GM11168 (cell line): ENCODE data around the gene GUCY2D.

Source experiments
- in situ Hi-C: fragments of 300-500 bp; cut with MboI; formaldehyde crosslinking; loops from one replicate; pipeline ENCODE4 v1.12.0; 2022; ENCODE audit warnings: low sequenced_read_pairs; ENCODE audit not compliant: unreplicated experiment

The GUCY2D gene

DNA sequence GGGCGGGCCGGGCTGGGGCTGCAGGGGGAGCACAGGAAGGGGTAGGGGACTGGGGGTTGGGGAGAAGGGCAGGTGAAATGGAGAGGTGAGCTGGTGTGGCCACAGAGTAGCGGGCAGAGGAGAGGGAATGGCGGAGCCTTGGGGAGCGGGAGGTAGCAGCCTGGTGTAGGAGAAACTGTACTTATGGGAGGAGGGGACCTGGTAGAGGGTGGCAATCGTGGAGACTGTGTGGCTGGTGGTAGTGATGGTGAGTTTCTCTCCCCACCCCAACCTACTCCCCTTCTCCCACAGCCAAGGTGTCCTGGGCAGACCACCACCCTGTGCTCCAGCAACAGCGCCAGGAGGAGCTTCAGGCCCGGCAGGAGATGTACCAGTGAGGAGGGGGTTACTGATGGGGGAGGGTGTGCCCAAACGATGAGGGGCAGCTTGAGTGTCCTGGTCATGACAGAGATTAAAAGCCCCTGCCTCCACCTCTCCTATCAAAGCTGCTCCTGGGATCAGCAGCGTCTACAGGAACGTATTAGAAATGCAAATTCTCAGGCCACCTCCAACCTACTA lies 37.3 kb downstream of the GUCY2D start:
- in situ Hi-C loops = loop anchor here (10.0 kb wide), 1 partner anchor 125 kb away; the partner anchor contains the start of gene RNF227

DNA sequence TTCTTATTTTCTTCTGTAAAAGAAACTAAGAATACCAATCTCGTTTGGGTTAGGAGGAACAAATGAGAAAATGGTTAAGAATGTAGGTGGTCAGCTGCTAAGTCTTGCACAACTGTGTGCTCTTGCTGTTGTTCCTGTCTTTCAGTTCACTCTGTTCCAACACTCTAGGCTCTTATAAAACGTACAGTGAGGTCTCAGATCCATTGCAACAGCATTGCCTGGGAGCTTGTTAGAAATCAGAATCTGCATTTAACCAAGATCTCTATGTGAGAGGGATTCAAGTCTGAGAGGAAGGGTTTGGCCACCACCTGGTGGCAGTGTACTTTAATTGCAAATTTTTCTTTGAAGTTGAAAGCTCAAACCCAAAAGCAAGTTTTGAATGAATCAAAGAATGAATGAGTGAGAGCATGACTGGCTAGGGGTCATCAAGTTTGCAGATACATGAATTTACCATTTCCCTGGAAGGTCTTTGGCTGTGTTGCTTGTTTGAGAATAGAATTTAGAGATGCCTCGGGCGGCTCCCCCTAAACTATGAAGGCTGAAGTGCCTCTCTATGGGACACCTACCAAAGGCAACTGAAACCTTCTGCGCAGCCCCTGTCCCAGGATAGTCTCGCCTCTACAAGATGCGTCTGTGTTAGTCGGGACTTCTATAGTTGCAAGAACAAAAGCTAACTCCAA lies 39.0 kb downstream of the GUCY2D start:
- in situ Hi-C loops = loop anchor here (10.0 kb wide), 1 partner anchor 127 kb away; the partner anchor contains the start of gene RNF227

DNA sequence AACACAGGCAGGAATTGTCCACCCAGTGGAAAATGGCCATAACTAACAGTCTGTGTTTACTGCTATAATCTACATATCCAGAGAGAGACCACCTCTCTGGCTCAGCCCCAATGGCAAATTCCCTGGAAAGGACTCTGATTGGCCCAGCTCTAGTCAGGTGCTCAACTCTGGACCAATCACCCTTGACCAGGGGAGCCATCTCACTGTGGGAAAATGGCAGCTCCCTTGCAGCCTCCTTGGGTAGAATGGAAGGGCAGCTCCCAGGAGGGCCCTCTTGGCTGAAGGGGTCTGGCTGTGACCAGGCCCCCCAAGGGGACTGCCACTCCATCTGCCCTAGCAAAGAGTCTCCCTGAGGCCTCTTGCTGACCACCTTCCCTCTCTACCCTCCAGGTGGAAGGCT lies 39.6 kb downstream of the GUCY2D start:
- in situ Hi-C loops = loop anchor here (10.0 kb wide), 1 partner anchor 127 kb away; the partner anchor contains the start of gene RNF227

DNA sequence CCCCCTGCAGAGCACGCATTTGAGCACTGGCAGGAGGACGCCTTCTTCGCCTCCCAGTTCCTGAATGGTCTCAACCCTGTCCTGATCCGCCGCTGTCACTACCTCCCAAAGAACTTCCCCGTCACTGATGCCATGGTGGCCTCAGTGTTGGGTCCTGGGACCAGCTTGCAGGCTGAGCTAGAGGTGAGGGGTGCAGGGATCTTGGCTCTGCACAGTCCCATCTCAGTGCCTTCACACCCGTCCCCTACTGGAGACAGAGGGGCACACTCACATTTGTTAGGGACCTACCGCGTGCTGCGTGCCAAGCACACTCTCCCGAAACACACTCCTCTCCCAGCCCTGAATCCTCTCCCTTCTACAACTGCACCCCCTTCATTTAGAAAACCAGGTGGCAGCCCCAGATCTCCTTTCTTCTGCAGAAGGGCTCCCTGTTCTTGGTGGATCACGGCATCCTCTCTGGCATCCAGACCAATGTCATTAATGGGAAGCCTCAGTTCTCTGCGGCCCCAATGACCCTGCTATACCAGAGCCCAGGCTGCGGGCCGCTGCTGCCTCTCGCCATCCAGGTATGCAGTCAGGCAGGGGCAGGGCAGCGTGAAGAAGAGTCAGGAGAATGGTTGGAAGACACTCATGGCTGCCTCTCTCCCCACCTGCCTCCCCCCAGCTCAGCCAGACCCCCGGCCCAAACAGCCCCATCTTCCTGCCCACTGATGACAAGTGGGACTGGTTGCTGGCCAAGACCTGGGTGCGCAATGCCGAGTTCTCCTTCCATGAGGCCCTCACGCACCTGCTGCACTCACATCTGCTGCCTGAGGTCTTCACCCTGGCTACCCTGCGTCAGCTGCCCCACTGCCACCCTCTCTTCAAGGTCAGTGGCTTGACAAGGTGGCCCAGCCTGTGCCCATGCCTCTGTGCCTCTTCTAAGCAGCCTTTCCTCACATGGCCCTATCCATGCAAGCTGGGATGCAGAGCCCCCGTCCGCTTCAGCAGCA lies 42.7 kb downstream of the GUCY2D start:
- in situ Hi-C loops = loop anchor here (10.0 kb wide), 1 partner anchor 130 kb away; the partner anchor contains the start of gene RNF227

DNA sequence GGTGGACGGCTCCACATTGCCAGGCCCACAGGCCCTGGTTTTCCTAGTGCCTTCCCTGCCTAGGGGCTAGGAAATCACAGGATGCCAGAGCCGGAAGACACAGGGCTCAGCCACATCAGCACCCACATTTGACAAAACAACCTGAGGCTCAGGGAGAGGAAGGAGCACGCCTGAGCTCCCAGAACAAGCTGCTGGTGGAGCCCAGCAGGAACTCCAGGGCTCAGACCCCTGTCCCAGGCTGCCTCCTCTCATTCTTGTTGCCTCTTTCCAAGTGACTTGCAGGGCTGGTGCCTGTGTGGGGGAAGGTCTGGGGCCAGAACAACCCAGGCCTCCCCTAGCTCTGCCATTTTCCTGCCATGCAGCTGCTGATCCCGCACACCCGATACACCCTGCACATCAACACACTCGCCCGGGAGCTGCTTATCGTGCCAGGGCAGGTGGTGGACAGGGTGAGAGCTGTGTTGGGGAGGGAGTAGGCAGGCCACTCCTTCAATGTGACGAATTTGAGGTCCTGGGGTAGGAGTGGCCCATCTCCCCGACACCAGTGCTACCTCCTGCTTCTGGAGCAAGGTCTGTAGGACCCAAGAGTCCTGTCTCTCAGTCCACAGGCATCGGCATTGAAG lies 44.0 kb downstream of the GUCY2D start:
- in situ Hi-C loops = loop anchor here (10.0 kb wide), 1 partner anchor 132 kb away; the partner anchor contains the start of gene RNF227

DNA sequence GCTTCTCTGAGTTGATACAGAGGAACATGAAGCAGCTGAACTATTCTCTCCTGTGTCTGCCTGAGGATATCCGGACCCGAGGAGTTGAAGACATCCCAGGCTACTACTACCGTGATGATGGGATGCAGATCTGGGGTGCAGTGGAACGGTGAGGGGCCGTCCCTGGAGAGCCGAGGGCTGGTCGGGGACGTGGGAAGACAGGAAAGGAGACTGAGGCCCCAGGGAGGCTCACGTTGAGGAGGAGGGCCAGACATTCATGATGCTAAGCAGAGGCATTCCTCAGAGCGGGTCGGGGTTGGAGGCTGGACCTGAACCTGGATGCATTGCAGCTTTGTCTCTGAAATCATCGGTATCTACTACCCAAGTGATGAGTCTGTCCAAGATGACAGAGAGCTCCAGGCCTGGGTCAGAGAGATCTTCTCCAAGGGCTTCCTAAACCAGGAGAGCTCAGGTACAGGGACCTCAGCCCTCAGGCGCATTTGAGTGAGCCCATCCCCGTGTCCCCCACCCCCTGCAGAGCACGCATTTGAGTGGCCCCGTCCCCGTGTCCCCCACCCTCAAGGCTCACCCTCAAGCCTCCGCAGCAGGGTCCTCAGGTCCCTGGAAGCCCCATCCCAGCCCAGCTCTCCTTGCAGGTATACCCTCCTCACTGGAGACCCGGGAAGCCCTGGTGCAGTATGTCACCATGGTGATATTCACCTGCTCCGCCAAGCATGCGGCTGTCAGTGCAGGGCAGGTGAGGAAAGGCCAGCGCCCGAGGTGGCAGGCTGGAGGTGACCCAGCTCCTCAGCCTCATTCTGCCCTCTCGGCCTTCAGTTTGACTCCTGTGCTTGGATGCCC lies 44.7 kb downstream of the GUCY2D start:
- in situ Hi-C loops = loop anchor here (10.0 kb wide), 1 partner anchor 132 kb away; the partner anchor contains the start of gene RNF227

DNA sequence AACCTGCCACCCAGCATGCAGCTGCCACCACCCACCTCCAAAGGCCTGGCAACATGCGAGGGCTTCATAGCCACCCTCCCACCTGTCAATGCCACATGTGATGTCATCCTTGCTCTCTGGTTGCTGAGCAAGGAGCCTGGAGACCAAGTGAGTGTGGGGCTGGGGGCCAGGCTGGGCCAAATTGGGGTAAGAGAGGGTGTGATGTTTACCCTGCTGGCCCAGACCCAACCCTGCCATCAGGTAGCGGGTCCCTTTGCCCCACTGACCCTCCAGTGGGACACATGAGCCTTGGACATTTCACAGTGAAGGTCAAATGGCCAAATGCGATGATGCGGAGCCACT lies 45.3 kb downstream of the GUCY2D start:
- in situ Hi-C loops = loop anchor here (10.0 kb wide), 1 partner anchor 133 kb away; the partner anchor contains the start of gene RNF227

DNA sequence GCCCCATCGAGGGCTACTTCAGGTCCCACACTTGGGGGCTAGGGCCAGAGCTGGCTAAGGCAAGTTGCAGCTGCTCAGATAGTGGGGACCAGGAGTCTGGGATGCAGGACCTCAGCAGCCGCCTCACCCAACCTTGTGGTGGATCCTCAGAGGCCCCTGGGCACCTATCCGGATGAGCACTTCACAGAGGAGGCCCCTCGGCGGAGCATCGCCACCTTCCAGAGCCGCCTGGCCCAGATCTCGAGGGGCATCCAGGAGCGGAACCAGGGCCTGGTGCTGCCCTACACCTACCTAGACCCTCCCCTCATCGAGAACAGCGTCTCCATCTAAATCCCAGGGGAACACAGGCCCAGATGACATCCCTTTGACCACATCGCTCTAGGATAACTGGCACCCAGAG lies 45.8 kb downstream of the GUCY2D start:
- in situ Hi-C loops = loop anchor here (10.0 kb wide), 1 partner anchor 133 kb away; the partner anchor contains the start of gene RNF227

DNA sequence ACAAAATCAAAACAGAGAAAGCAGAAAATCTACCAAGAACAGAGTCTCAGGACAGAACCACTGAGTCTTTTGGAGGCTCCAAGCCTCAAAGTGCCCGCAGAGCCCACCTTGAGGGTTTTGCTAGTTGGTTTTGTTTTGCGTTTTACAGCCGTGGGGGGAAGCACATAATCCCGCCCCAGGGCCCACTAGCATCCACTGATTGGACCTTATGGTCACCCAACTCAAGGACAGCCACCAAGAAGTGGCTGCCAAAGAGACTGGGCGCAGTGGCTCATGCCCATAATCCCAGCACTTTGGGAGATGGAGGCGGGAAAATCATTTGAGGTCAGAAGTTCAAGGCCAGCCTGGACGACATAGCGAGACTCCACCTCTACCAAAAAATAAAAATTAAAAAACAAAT lies 46.3 kb downstream of the GUCY2D start:
- in situ Hi-C loops = loop anchor here (10.0 kb wide), 1 partner anchor 134 kb away; the partner anchor contains the start of gene RNF227

DNA sequence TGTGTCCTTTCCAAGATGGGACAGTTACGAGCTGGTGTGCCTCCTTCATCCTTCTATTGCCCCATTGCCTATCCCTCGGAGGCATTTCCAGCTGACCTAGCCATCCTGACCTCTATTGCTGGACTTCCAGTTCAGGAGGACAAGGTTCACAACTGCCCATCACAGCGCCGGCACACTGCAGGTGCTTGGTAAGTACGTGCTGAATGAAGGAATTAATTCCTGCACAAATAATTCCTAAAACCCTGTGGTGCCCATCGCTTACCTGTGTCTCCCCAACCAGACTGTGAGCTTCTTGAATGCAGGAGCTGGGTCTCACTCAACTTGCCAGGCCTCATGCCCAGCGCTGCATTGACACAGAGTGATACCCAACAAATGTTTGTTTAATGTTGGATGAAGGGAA lies 49.4 kb downstream of the GUCY2D start:
- in situ Hi-C loops = no loop called here

DNA sequence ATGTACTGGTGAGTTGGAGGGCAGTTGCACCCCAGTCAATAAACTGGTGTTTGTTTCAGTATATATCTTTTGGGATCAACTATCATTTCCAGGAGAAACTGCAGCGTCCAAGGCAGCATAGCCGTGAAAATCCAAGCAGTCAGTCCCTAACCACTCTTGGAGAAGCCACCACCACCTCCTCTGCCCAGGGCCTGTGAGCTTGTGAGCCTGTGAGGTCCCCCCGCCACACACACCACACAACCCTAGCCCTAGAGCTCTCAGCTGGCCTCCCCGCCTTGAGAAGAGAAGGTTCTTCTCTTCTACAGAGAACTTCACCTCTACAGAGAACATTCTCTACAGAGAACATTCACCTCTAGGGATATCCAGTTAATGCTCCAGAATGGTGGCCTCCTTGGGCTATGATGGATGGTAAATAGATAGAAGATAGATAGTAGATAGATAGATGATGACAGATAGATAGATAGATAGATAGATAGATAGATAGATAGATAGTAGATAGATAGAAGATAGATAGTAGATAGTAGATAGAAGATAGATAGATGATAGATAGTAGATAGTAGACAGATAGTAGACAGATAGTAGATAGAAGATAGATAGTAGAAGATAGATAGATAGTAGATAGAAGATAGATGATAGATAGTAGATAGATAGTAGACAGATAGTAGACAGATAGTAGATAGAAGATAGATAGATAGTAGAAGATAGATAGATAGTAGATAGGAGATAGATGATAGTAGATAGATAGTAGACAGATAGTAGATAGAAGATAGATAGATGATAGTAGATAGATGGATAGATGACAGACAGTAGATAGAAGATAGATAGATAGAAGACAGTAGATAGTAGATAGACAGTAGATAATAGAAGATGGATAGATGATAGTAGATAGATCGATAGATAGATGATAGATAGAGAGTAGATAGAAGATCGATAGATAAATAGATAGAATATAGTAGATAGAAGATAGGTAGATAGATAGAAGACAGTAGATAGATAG lies 50.1 kb downstream of the GUCY2D start:
- in situ Hi-C loops = no loop called here

DNA sequence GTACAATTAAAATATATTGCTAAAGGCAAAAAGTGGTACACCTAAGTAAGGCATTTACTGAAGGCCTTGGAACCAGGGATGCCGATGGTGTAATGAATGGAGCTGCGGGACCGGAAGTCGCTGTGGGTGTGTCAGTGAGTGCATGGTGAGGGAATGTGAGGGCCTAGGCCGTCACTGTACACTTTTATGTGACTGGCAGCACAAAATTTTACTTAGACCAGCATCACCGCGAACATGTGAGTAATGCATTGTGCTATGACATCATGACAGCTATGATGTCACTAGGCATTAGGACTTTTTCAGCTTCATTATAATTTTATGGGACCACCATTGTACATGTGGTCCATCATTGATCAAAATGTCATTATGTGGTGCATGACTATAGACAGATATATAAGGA lies 51.2 kb downstream of the GUCY2D start:
- in situ Hi-C loops = no loop called here

DNA sequence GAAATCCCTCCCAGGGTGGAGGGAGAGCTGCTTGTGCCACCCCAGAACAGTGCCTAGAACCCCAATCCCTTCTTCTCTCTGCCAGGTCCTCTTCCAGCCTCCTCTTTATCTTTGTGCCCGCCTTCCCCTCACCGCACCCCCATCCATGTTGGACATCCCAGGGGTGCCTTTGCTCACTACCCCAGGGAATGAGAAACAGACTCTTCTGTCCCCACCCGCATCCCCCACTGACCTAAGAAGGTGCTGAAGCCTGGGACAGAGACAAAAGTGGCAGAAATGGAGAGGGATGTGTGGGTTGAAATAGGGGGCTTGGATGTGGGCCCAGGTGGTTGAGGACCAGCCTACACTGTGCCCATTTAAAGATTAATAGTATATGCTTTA lies 53.4 kb downstream of the GUCY2D start:
- in situ Hi-C loops = no loop called here

DNA sequence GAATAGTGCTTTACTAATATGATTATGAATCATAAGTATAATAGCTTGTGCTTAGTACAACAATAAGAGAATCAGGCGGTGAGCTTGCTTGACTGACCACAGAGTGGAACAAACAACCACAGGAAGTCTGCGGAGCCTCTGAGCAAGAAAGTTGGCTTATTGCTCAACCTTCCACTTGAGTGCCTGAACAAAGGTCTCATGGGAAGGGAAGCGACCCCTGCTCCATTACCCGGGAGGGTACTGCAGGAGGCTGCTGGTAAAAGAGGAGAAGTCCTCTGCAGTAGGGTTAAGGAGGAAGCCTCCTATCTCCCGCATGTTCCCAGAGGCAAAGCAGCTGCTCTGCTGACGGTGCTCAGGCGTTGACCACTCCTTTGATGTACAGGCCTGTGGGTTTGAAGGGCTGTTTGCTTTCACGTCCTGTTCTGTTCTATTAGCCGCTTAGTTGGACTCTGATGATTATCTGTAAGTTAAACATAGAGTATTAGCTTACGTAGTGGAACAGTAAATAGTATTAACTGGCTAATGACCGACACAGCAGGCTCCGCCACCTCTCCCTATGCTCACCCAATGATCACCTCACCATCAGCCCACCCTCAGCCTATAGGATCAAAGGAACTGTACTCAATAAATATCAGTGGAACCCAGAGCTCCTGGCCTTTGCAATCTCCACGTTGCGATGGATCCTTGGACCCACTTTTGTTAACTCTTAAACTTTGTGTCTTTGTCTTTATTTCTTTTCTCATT lies 54.0 kb downstream of the GUCY2D start:
- in situ Hi-C loops = no loop called here

DNA sequence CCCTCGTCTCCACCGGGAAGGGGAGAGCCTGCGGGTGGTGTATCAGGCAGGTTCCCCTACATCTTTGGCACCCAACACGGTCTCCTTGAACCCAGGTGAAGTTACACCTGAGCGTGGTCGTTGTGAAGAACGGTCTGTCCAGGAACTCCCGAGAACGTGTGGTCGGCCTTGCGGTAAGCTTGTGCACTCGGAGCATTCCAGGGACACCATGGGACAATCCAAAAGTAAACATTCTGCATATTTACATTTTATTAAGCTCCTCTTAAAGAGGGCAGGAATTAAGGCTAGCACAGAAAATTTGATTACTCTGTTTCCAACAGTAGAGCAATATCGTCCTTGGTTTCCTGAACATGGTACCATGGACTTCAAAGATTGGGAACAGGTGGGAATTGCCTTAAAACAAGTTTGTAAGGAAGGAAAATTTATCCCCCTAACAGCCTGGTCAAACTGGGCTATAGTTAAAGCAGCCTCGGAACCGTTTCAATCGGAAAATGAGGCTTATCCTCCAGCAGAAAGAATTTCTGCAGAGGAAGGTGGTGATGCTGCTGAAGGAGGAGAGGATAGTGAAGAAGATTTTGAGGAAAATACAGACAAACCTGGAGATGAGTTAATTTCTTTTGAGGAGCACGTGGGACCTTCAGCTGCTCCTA lies 54.7 kb downstream of the GUCY2D start:
- in situ Hi-C loops = no loop called here

DNA sequence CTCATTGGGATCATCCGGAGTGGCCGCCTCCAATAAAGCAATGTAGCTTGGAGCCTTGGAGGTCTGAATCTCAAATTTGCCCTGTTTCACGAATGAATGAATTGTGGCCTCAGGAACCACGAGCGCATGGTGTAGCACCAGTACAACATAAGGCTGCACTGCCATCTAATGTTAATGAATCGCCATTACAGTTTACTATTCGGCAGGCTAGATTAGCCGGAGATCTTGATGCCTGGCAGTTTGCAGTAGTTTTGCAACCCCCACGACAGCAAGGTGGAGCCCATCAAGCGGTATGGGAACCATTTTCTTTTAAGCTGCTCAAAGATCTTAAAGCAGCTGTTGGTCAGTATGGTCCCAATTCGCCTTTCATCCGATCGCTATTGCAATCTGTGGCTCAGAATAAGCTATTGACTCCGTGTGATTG lies 55.3 kb downstream of the GUCY2D start:
- in situ Hi-C loops = no loop called here

DNA sequence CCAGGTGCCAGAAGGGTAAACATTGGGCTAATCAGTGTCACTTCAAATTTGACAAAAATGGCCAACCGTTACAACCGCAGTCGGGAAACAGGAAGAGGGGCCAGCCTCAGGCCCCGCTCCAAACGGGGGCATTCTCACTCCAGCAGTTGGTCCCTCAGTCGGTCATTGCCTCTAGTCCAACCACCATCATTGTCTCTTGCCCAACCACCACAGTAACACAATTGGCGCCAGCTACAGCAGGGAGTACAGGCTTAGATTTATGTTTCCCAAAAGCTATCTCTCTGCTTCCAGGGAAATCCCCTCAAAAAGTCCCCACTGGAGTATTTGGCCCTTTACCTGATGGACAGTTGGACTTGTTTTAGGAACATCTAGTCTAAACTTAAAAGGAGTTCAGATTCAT lies 56.7 kb downstream of the GUCY2D start:
- in situ Hi-C loops = no loop called here
